GM12874 (cell line): ENCODE measurements around the gene TENT5C.

ENCODE experiments used
- TF ChIP-seq, protein P1 (sequence below): IDR thresholded peaks from 2 replicates; pipeline ENCODE4 v1.5.1; 2011; ENCODE audit warnings: low read depth, mild to moderate bottlenecking, control low read depth, low read length, moderate library complexity; ENCODE audit not compliant: insufficient read depth

Gene TENT5C

DNA sequence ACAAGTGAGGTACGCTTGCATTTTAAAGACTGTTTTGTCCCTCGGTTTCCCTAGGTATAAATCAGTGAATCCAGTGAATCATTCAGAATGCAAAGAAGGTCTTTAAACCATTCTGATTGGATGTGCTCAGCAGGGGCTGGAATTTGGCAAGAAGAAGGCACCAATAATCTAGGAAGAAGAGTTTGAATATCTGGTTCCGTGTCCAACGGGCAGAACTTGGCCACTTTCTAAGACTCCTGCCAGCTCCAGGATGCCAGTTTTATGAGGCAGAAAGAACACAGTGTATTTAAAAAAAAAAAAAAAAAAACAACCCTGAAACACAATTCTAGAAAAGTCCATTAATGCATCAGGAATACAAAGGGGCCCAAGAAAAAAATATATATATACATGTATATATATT lies 3.0 kb upstream of the TENT5C start:
- TF ChIP-seq, protein P1, sequence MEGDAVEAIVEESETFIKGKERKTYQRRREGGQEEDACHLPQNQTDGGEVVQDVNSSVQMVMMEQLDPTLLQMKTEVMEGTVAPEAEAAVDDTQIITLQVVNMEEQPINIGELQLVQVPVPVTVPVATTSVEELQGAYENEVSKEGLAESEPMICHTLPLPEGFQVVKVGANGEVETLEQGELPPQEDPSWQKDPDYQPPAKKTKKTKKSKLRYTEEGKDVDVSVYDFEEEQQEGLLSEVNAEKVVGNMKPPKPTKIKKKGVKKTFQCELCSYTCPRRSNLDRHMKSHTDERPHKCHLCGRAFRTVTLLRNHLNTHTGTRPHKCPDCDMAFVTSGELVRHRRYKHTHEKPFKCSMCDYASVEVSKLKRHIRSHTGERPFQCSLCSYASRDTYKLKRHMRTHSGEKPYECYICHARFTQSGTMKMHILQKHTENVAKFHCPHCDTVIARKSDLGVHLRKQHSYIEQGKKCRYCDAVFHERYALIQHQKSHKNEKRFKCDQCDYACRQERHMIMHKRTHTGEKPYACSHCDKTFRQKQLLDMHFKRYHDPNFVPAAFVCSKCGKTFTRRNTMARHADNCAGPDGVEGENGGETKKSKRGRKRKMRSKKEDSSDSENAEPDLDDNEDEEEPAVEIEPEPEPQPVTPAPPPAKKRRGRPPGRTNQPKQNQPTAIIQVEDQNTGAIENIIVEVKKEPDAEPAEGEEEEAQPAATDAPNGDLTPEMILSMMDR, result no peak

DNA sequence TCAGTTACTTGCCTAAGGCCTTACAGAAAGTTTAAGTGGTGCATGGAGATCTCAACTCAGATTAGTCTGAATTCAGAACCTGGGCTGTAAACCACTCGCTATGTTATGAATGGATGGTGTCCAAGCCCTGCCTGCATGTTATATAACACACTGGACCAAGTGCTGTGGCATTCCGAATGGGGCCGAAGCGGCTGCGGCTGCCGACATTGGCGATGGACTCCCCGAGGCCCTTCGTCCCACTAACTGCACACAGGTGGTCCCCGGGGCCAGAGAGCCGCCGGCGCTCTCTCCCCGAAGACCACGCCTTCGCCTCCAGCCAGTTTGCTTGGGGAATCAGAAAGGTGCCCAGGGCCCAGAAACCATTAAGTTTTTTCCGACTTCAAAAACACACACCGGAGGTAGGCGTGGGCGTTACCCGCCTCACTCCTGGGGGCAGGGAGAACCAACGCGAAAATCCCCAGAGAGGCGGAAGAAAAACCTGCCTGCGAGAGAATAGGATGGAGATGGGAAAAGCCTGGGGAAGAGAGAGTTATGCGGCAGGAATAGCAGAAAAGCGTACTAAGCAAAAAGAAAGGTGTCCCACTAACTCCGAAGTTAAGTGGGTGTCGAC lies 579 bp upstream of the TENT5C start:
- TF ChIP-seq, protein P1, result no peak

DNA sequence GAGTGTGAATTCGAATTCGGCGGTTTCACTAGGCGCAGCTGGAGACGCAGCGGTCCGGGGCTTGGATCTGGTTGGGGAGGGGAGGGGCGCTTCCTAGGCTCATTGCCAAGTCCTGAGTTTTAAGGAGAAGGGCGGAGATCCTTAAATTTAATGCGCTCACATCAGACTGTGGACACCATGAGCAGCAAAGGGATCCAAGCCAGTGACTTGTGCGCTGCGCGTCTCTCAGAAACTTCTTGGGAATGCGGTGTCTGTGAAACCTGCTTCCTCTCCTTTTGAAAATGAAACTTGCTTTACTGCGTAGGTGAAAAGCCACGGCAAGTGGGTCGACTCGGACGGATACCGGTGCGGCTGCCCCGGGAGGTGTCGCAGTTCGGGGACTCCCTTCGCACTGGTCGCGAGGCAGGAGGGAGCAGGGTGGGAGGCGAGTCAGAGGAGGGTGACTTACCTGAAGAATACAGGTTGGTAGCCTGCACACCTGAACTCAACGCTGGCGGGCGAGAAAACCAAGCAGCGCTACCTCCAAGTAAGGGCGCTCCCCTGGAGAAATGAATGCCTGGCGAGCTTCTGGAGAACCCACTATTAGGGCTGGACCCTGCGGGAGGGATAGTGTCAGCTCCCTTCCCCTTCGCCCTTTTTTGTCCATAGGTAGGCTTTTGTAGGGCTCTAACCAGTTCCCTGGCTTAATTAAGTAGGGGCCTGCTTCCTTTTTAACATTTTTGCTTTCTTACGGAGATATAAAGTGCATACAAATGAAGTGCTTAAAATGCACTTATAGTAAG lies 992 bp downstream of the TENT5C start:
- TF ChIP-seq, protein P1, result no peak

DNA sequence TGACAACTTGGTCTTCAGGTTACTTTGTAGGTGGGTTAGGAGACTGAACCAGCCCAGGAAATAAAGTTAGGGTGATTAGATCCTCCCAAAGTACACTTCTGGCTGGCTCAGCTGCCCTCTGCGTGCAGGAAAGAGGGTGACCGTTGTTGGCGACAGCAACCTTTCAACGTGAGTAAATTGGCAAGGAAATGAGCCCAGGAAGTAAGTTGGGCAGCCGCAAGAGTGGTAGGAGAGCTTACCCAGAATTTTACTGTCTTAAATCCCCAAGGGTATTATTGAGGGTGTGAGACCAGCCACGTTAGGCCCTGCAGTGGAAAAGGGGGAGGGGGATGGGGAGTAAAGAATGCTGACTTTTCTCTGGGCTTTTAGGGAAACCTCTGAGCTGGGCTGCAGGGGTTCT lies 1.6 kb downstream of the TENT5C start:
- TF ChIP-seq, protein P1, result no peak

DNA sequence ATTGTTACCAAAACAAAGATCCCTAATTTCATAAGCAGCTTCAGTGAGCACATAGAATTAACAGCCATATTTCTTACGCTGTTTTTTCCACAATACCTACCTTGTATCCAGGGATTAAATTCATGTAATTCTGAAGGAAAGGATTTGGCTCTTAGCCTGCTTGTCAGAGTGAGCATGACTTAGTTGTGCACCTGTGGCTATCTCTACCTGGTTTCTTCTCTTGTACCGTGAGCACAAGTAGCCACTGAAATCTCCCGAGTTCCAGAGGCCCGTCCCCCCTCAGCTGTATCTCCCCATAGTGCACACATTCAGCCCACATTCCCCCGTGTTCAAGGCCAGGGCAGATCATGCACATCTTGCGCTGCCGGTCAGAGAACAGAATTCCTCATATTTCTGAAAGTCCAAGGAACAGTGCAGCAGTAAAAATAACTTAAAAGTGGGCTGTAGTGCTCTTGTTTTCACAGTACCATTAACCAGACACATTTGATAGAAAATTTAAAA lies 2.3 kb downstream of the TENT5C start:
- TF ChIP-seq, protein P1, result no peak

DNA sequence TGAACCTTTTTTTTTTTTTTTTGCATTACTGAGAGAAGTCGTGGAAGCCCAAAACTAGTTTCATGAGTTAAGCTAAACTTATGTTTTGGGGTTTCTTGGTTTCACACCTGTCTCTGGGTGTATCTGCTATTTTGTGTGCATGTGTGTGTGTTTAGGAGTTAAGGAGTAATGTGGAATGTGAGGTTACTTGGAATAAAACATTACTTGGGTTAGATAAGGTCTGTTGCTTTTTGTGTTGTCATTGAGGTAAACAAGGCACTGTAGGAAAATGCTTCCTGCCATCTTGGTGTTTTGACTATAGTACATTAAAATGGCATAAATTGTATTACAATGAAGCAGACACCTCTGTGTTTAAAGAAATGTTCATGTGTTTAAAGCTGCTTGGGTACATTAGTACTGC lies 2.9 kb downstream of the TENT5C start:
- TF ChIP-seq, protein P1, result no peak

DNA sequence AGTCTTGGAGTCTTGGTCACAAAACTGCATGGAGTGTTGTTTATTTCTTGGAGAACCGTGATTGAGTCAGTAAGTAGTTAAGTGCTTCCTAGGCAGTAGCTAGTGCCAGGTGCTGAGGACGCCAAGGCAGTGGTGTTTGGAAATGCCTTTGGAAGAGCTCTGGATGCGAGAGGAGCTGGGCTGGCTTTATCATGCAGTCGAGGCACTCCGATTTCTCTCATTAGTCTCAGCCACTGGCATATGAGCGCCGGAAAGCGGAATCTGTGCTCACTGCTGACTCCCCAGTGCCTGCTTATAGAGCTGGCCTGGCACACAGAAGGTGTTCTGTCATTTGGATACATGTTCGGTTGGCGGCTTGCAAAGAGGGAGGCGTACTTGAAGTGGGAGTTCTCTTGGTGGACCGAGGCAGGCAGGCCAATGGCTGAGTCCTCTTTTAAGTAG lies 3.6 kb downstream of the TENT5C start:
- TF ChIP-seq, protein P1, result no peak
